Nephron progenitor cell (in vitro differentiated cells): ENCODE results near the gene MAP3K5.

Experiments
- DNase-seq: peaks from one replicate; pipeline ENCODE4 v3.0.0; 2021
- H3K27ac Mint-ChIP-seq: 2 replicates; pipeline ENCODE4 v1.8.0; 2021; ENCODE audit warnings: mild to moderate bottlenecking, moderate library complexity, mixed read lengths
- H3K27me3 Mint-ChIP-seq: 2 replicates; pipeline ENCODE4 v1.8.0; 2021; ENCODE audit warnings: mild to moderate bottlenecking, low read depth, mixed read lengths; ENCODE audit not compliant: poor library complexity
- H3K36me3 Mint-ChIP-seq: 2 replicates; pipeline ENCODE4 v1.8.0; 2021; ENCODE audit warnings: low read depth, mixed read lengths
- H3K4me1 Mint-ChIP-seq: 2 replicates; pipeline ENCODE4 v1.8.0; 2021; ENCODE audit warnings: mixed read lengths
- H3K4me3 Mint-ChIP-seq: 2 replicates; pipeline ENCODE4 v1.8.0; 2021; ENCODE audit warnings: mild to moderate bottlenecking, moderate library complexity, mixed read lengths
- H3K9me3 Mint-ChIP-seq: 2 replicates; pipeline ENCODE4 v1.8.0; 2021; ENCODE audit warnings: mild to moderate bottlenecking, moderate library complexity, mixed read lengths
- TF ChIP-seq, protein P1 (sequence below): fragments of 200-600 bp; sonication (generic); IDR thresholded peaks from 2 replicates; pipeline ENCODE4 v1.5.0; 2021; ENCODE audit warnings: antibody characterized with exemption

Gene MAP3K5

DNA sequence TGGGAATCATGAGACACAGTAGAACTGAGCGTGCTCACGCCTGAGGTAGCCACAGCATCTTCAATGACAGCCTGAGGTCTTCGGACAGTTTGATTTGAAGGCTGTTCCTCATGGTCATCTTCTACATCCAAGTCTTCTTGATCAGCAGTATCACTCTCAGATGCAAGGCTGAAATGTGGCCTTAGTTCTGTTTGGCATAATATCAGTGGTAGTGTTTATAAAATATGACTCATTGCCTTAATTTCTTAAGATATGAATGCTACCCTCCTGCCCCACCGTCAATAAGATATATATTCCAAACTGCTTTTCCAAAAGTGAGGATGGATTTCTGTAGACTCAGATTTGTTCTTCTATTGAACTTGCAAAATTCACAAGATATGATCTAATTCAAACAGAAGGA lies 224.6 kb downstream of the MAP3K5 start:
- no peak for DNase-seq
- H3K27ac Mint-ChIP-seq: no peak overlapping the region
- peaks cover 3% of the 10 kb centered on the region for H3K27me3 Mint-ChIP-seq
- H3K36me3 Mint-ChIP-seq: no peaks in the 10 kb centered on the region
- no peak overlapping the region for H3K4me3 Mint-ChIP-seq
- TF ChIP-seq, protein P1, sequence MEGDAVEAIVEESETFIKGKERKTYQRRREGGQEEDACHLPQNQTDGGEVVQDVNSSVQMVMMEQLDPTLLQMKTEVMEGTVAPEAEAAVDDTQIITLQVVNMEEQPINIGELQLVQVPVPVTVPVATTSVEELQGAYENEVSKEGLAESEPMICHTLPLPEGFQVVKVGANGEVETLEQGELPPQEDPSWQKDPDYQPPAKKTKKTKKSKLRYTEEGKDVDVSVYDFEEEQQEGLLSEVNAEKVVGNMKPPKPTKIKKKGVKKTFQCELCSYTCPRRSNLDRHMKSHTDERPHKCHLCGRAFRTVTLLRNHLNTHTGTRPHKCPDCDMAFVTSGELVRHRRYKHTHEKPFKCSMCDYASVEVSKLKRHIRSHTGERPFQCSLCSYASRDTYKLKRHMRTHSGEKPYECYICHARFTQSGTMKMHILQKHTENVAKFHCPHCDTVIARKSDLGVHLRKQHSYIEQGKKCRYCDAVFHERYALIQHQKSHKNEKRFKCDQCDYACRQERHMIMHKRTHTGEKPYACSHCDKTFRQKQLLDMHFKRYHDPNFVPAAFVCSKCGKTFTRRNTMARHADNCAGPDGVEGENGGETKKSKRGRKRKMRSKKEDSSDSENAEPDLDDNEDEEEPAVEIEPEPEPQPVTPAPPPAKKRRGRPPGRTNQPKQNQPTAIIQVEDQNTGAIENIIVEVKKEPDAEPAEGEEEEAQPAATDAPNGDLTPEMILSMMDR: no peak
- peaks cover 24% of the 10 kb centered on the region for H3K4me1 Mint-ChIP-seq
- H3K9me3 Mint-ChIP-seq: peaks cover 21% of the 10 kb centered on the region

DNA sequence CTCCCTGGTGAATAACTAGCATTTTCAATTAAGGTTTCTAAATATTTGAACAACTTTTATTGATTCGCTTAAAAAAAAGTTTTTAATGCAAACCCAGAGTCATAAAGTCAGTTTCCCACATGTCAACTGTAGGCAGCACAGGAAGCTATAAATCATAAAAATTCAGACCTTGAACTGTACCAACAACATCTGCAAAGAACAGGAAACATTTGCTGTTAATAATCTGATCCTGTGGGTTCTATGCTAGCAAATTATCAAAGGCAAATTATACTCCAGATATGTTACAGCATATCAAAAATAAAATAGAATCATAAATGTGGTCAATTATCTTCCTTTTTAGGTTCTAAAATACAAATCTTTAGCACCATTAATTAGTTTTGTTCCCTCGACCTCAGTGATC lies 225.4 kb downstream of the MAP3K5 start:
- TF ChIP-seq, protein P1: no peak
- no peaks in the 10 kb centered on the region for H3K36me3 Mint-ChIP-seq

DNA sequence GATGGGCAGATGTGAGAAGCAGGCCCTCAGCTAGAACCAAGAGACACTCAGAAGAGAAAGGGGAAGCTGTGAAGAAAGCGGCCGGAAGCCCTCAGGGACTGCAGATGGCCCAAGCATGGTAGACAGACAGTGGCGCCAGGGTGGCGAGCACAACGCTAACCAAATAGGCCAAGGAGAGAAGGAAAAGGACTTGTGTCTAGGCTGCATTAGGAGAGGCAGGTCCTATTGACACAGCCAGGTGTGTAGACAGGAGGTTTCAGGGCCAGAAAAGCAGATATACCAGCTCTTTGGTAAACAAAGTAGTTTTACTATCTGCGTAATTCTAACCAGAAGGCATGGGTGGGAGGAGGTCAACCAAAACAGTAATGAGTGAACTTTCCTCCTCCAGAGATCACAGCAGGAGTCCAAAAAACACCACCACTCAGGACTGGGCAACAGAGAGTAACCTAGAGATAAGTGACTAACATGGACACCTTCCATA lies 226.2 kb downstream of the MAP3K5 start:
- peaks cover 13% of the 10 kb centered on the region for H3K9me3 Mint-ChIP-seq
- no peak for DNase-seq
- H3K4me1 Mint-ChIP-seq: peaks cover 24% of the 10 kb centered on the region
- TF ChIP-seq, protein P1: no peak
- no peak overlapping the region for H3K27ac Mint-ChIP-seq
- H3K4me3 Mint-ChIP-seq: no peak overlapping the region
- no peaks in the 10 kb centered on the region for H3K36me3 Mint-ChIP-seq
- peaks cover 3% of the 10 kb centered on the region for H3K27me3 Mint-ChIP-seq

More for the DNA sequence above, 225.4 kb downstream of the MAP3K5 start:
- Mint-ChIP-seq H3K4me3 (no peak overlapping the region), H3K4me1 (peaks cover 24% of the 10 kb centered on the region), H3K27ac (no peak overlapping the region), H3K9me3 (peaks cover 21% of the 10 kb centered on the region), H3K27me3 (peaks cover 3% of the 10 kb centered on the region)
- no peak for DNase-seq

DNA sequence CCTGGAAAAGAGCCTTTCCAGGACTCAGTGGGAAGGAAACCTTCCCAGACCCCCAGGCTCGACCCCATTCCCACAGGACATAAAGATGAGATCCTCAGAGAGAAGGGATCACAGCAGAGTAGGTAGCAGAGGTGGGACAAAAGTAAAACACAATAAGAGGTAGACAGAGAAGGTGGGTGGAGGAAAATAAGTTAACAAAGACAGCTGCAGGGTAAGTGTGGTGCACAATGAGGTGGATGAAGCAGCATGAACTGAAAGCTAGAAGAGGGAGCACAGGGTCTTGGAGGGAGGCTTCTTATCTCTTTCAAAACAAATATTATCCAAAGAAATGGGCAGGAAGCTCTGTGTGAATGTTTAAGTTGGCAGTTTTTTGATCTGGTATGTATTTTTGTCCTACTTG lies 228.1 kb downstream of the MAP3K5 start:
- H3K36me3 Mint-ChIP-seq: no peaks in the 10 kb centered on the region
- H3K27ac Mint-ChIP-seq: peak overlapping the region; percentile 4
- H3K4me3 Mint-ChIP-seq: no peak overlapping the region
- DNase-seq: no peak
- H3K4me1 Mint-ChIP-seq: peaks cover 24% of the 10 kb centered on the region
- H3K27me3 Mint-ChIP-seq: no peaks in the 10 kb centered on the region
- no peaks in the 10 kb centered on the region for H3K9me3 Mint-ChIP-seq
- TF ChIP-seq, protein P1: no peak

DNA sequence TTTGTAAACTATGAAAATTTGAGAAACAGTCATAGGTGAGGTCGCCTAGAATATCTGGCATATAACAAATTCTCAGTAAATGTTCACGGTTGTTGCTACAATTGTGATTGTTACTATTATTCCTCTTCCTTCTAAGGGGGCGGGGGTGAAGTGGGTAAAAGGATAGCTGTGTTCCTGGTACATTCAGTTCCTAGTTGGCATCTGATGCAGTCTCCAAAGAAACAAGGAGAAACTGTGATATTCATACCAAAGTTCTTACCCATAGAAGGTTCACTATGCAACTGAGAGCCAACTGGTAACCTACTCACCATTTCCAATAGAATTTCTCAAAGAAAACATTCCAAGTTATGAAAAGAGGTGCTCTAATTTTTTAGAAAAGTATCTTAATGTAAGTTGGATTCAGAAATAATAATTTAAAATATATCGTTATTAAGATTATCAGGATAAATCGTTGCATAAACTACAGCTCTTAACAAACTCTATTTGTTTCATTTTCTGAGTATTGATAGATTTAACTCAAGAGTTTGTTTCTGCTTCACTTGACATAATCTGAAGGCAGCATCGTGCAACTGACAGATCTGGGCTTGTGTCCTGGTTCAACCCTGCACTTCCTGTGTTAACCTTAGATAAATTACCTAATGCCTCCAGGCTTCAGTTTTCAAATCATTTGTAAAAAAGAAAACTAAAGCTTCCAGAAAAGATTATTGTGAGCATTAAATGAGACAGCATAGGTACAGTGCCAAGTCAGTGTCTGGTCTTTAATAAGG lies 228.7 kb downstream of the MAP3K5 start:
- Mint-ChIP-seq H3K9me3 (no peaks in the 10 kb centered on the region), H3K4me1 (peaks cover 24% of the 10 kb centered on the region), H3K4me3 (no peak overlapping the region), H3K36me3 (no peaks in the 10 kb centered on the region), H3K27me3 (no peaks in the 10 kb centered on the region), H3K27ac (no peak overlapping the region)
- TF ChIP-seq, protein P1: no peak
- no peak for DNase-seq

DNA sequence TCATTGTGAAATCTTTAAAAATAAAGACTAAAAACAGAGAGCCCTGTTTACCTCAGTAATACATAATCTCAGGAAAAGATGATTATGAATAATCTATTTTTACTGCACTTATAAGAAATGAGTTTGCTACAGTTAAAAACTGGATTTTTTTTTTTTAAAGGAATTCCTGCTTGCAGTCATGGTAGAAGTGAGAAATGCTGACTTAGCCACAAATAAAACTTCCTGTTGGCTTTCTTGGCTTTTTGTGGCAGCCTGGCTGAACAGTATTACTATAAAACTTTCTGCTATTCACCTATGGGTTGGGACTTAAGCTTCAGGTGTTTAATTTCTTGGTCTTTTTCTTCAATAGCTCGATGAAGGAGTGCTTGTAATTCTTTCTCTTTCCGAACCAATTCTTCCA lies 230.1 kb downstream of the MAP3K5 start:
- no peak for DNase-seq
- Mint-ChIP-seq H3K36me3 (no peaks in the 10 kb centered on the region), H3K27ac (no peak overlapping the region), H3K27me3 (peaks cover 8% of the 10 kb centered on the region), H3K4me1 (peaks cover 24% of the 10 kb centered on the region), H3K9me3 (no peaks in the 10 kb centered on the region), H3K4me3 (no peak overlapping the region)
- TF ChIP-seq, protein P1: no peak
